ENCODE data around the gene SLC26A4.

SLC26A4 gene

GRCh38 chr7:107697321-107698049 is 36.9 kb downstream of the SLC26A4 start:
- no peak for DNase-seq (ENCODE audit: low read depth)

- DNase-seq (ENCODE audit: low read depth) = no peak
These were observed 39.9 kb downstream of the SLC26A4 start for GRCh38 chr7:107700570-107700969.

GRCh38 chr7:107701191-107701590 is 40.6 kb downstream of the SLC26A4 start:
- DNase-seq (ENCODE audit: low read depth) = no peak

GRCh38 chr7:107703219-107703618 is 42.6 kb downstream of the SLC26A4 start:
- no peak for DNase-seq (ENCODE audit: low read depth)

- no peak for DNase-seq (ENCODE audit: low read depth)
These were observed 43.2 kb downstream of the SLC26A4 start for GRCh38 chr7:107703872-107704271.

GRCh38 chr7:107708956-107709355 is 48.3 kb downstream of the SLC26A4 start:
- peak; percentile 8 for DNase-seq (ENCODE audit: low read depth)

- peak; percentile 22 for DNase-seq (ENCODE audit: low read depth)
These were observed 50.7 kb downstream of the SLC26A4 start for GRCh38 chr7:107711301-107711700.

GRCh38 chr7:107712025-107712424 is 51.4 kb downstream of the SLC26A4 start:
- no peak for DNase-seq (ENCODE audit: low read depth)

- no peak for DNase-seq (ENCODE audit: low read depth)
These were observed 52.3 kb downstream of the SLC26A4 start for GRCh38 chr7:107712896-107713295.

GRCh38 chr7:107715531-107715930 is 54.9 kb downstream of the SLC26A4 start:
- DNase-seq (ENCODE audit: low read depth) = peak; percentile 66

- no peak for DNase-seq (ENCODE audit: low read depth)
These were observed 58.0 kb downstream of the SLC26A4 start for GRCh38 chr7:107718456-107719193.

GRCh38 chr7:107721286-107721685 is 60.7 kb downstream of the SLC26A4 start:
- no peak for DNase-seq (ENCODE audit: low read depth)

GRCh38 chr7:107723255-107723654 is 62.6 kb downstream of the SLC26A4 start:
- no peak for DNase-seq (ENCODE audit: low read depth)

- DNase-seq (ENCODE audit: low read depth) = peak; percentile 65
These were observed 64.6 kb downstream of the SLC26A4 start for GRCh38 chr7:107725138-107725740.

GRCh38 chr7:107726356-107727130 is 65.9 kb downstream of the SLC26A4 start:
- no peak for DNase-seq (ENCODE audit: low read depth)

GRCh38 chr7:107728276-107728675 is 67.6 kb downstream of the SLC26A4 start:
- no peak for DNase-seq (ENCODE audit: low read depth)

- no peak for DNase-seq (ENCODE audit: low read depth)
These were observed 82.3 kb downstream of the SLC26A4 start for GRCh38 chr7:107742678-107743566.

GRCh38 chr7:107743567-107744344 is 83.1 kb downstream of the SLC26A4 start, which contains the start of gene CBLL1:
TSS of gene CBLL1 (plus strand) at chr7:107744142. CDS start at chr7:107744164, 22 bp downstream.
- peak; percentile 95 for DNase-seq (ENCODE audit: low read depth)

- DNase-seq (ENCODE audit: low read depth) = no peak
These were observed 83.7 kb downstream of the SLC26A4 start for GRCh38 chr7:107744345-107744750.

GRCh38 chr7:107746006-107746405 is 85.4 kb downstream of the SLC26A4 start:
- no peak for DNase-seq (ENCODE audit: low read depth)

Data from amniotic epithelial cell (primary cell).